Lower leg skin (tissue), 3 donors: ENCODE measurements around the gene DRC3.

Source experiments
- POLR2A ChIP-seq, 2 donors: fragments of 450-650 bp; IDR thresholded peaks; one replicate each; pipeline ENCODE4 v1.6.1; 2016 to 2017; ENCODE audit warnings: antibody characterized with exemption in 2 of 2, mild to moderate bottlenecking in 1 of 2, moderate library complexity in 1 of 2
- TF ChIP-seq, protein P1 (sequence below), 3 donors: fragments of 450-650 bp; IDR thresholded peaks; one replicate each; pipeline ENCODE4 v1.5.1; 2016; ENCODE audit warnings: antibody characterized with exemption in 3 of 3, mild to moderate bottlenecking in 3 of 3, moderate library complexity in 2 of 3

DNA sequence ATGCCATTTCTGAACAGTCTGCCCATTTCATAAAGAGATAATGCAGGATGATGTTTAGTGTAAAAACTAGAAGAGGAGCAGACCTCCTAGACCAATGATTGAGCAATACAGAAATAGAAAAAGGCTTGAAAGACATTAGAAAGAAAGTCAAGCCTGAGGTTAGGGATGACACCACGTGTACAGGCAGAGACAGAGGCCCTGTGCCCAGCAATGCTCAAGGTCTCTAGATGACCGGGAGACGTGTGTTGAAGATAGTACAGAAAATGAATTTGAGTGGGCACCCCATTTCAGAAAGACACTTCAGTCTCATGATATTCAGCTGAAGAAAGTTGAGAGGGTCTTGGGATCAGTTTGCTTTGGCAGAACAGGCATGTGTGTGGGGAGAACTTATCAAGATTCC lies 71.9 kb downstream of the DRC3 start:
- TF ChIP-seq, protein P1, sequence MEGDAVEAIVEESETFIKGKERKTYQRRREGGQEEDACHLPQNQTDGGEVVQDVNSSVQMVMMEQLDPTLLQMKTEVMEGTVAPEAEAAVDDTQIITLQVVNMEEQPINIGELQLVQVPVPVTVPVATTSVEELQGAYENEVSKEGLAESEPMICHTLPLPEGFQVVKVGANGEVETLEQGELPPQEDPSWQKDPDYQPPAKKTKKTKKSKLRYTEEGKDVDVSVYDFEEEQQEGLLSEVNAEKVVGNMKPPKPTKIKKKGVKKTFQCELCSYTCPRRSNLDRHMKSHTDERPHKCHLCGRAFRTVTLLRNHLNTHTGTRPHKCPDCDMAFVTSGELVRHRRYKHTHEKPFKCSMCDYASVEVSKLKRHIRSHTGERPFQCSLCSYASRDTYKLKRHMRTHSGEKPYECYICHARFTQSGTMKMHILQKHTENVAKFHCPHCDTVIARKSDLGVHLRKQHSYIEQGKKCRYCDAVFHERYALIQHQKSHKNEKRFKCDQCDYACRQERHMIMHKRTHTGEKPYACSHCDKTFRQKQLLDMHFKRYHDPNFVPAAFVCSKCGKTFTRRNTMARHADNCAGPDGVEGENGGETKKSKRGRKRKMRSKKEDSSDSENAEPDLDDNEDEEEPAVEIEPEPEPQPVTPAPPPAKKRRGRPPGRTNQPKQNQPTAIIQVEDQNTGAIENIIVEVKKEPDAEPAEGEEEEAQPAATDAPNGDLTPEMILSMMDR (IDR thresholded peaks at IDR 0.05) = no peak
- TF ChIP-seq POLR2A (IDR thresholded peaks at IDR 0.05) = no peak
